GM23338 (cell line): Measurements from ENCODE around the gene SRP14.

Experiments
- EZH2 ChIP-seq: fragments of 200-600 bp; sonication (generic); IDR thresholded peaks from one replicate; pipeline ENCODE4 v1.8.0; 2017; ENCODE audit warnings: antibody characterized with exemption, mild to moderate bottlenecking, low read depth; ENCODE audit not compliant: unreplicated experiment
- EZH2phosphoT487 ChIP-seq: fragments of 200-600 bp; sonication (generic); IDR thresholded peaks from one replicate; pipeline ENCODE4 v1.8.1; 2018; ENCODE audit warnings: antibody characterized with exemption; ENCODE audit not compliant: unreplicated experiment
- JUNB ChIP-seq: IDR thresholded peaks from one replicate; pipeline ENCODE4 v1.6.1; 2016; ENCODE audit warnings: antibody characterized with exemption; ENCODE audit not compliant: unreplicated experiment
- NANOG ChIP-seq: IDR thresholded peaks from 2 replicates; pipeline ENCODE4 v1.6.1; 2016; ENCODE audit warnings: antibody characterized with exemption, borderline replicate concordance
- POLR2AphosphoS5 ChIP-seq: IDR thresholded peaks from 2 replicates; pipeline ENCODE4 v1.6.1; 2016; ENCODE audit warnings: antibody characterized with exemption, low read depth
- ZNF114 ChIP-seq: fragments of 250-450 bp; sonication (Bioruptor Pico); IDR thresholded peaks from 2 replicates; pipeline ENCODE4 v1.5.0; 2020; ENCODE audit warnings: mild to moderate bottlenecking, moderate library complexity
- TF ChIP-seq, protein P1 (sequence below), 2 experiments: fragments of 200-600 bp in 1 of 2; sonication (generic) in 1 of 2; conservative IDR thresholded peaks; 2 replicates each; pipeline versions ENCODE4 v1.5.1 to v1.6.1; 2016 to 2017; ENCODE audit warnings: antibody characterized with exemption in 2 of 2, low read depth in 2 of 2, mild to moderate bottlenecking in 2 of 2, moderate library complexity in 1 of 2
- TF ChIP-seq, protein P2 (sequence below): IDR thresholded peaks from one replicate; pipeline ENCODE4 v1.6.1; 2018; ENCODE audit warnings: antibody characterized with exemption; ENCODE audit not compliant: unreplicated experiment

DNA sequence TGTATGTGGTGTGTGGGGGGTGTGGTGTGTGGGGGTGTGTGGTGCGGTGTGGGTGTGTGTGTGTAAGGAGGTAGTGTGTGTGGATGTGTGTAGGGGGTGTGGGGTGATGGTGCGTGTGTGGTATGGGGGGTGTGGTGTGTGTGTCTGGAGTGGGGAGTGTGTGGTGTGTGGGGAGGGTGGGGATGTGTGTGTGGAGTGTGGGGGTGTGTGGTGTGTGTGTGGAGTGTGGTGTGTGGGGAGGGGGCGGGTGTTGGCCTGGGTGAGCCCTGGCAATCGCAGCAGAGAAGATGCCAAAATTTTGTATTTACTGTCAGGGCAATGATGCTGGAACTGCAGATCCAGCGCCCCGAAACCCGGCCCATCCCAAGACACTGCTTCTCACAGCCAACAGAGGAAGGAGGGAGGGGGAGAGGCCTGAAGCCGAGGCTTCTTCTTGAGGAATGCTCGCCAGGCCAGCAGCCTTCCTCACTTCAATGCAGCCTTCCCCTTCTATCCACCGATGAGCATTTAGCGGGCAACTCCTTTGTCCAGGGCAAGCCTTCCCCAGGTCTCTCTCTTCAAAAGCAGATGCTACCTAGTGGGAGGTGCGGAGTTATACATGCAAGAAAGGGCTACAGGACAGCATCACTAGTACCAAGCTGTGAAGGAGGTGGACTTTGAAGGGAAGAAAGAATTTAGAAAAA, 11.9 kb upstream of the SRP14 start:
- TF ChIP-seq POLR2AphosphoS5 = no peak
- TF ChIP-seq, protein P1, sequence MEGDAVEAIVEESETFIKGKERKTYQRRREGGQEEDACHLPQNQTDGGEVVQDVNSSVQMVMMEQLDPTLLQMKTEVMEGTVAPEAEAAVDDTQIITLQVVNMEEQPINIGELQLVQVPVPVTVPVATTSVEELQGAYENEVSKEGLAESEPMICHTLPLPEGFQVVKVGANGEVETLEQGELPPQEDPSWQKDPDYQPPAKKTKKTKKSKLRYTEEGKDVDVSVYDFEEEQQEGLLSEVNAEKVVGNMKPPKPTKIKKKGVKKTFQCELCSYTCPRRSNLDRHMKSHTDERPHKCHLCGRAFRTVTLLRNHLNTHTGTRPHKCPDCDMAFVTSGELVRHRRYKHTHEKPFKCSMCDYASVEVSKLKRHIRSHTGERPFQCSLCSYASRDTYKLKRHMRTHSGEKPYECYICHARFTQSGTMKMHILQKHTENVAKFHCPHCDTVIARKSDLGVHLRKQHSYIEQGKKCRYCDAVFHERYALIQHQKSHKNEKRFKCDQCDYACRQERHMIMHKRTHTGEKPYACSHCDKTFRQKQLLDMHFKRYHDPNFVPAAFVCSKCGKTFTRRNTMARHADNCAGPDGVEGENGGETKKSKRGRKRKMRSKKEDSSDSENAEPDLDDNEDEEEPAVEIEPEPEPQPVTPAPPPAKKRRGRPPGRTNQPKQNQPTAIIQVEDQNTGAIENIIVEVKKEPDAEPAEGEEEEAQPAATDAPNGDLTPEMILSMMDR (conservative IDR thresholded peaks at IDR 0.05; ENCODE audit: low read depth in 2 of 2) = no peak
- TF ChIP-seq, protein P2, sequence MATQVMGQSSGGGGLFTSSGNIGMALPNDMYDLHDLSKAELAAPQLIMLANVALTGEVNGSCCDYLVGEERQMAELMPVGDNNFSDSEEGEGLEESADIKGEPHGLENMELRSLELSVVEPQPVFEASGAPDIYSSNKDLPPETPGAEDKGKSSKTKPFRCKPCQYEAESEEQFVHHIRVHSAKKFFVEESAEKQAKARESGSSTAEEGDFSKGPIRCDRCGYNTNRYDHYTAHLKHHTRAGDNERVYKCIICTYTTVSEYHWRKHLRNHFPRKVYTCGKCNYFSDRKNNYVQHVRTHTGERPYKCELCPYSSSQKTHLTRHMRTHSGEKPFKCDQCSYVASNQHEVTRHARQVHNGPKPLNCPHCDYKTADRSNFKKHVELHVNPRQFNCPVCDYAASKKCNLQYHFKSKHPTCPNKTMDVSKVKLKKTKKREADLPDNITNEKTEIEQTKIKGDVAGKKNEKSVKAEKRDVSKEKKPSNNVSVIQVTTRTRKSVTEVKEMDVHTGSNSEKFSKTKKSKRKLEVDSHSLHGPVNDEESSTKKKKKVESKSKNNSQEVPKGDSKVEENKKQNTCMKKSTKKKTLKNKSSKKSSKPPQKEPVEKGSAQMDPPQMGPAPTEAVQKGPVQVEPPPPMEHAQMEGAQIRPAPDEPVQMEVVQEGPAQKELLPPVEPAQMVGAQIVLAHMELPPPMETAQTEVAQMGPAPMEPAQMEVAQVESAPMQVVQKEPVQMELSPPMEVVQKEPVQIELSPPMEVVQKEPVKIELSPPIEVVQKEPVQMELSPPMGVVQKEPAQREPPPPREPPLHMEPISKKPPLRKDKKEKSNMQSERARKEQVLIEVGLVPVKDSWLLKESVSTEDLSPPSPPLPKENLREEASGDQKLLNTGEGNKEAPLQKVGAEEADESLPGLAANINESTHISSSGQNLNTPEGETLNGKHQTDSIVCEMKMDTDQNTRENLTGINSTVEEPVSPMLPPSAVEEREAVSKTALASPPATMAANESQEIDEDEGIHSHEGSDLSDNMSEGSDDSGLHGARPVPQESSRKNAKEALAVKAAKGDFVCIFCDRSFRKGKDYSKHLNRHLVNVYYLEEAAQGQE = no peak
- no peak for TF ChIP-seq EZH2phosphoT487
- TF ChIP-seq JUNB = no peak
- TF ChIP-seq EZH2 = no peak
- TF ChIP-seq NANOG = no peak
- TF ChIP-seq ZNF114 (CRISPR knock-in tag) = no peak
